ENCODE measurements around the gene EFR3B.
"Not testable (repeated sequence)": the region's sequence is repeated elsewhere in the genome, so short reads cannot be mapped to it uniquely, and the experiment has no call there.

Gene EFR3B

DNA sequence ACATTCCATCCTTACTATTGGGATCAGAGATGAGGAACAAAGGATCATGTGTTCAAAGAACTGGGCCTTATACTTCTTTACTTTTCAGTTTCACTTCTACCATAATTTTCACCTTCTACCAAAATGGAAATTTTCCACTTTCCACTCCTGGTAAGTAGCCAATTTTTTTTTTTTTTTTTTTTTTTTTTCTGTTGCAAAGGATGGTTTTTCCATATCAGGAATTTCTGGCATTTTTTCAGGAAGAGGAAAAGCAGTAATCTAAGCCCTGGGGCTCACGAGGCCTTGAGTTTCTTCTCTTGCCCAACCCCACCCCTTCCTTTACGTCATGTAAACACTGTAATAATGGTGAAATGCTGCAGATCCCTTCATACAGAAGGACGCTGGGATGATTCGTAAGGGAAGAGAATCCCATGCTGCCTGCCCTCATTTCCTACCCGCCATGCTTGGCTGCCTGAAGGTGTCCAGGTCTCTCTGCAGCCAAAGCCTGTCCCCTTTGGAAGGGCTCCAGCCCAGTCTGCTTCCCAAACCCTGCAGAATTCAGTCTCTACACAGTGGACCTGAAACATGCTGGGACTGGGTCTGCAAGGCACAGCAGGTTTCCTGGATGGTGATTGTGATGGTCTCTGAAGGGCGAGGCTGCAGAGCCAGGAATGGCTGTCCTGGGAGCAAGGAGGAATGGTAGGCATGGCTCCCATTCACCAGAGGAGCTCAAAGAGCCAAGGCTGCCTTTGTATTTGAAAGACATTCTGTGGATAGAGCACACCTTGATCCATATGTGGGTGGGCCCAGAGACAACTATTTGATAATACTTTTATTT is 57.0 kb downstream of the EFR3B start:
- Histone ChIP-seq H3K4me1 (ENCODE audit: control insufficient read depth in 1 of 2, insufficient read depth in 1 of 2, low read depth in 1 of 2, low read length in 1 of 2) (peaks cover 4% of the 10 kb centered on the region in 2 experiments), H3K27me3 (no peaks in the 10 kb centered on the region), H3K36me3 (no peaks in the 10 kb centered on the region), H3K27ac (no peak overlapping the region), H3K4me3 (ENCODE audit: low read depth in 1 of 2, low read length in 1 of 2) (no peak overlapping the region), H3K9me3 (no peaks in the 10 kb centered on the region)
- TF ChIP-seq, protein P1, sequence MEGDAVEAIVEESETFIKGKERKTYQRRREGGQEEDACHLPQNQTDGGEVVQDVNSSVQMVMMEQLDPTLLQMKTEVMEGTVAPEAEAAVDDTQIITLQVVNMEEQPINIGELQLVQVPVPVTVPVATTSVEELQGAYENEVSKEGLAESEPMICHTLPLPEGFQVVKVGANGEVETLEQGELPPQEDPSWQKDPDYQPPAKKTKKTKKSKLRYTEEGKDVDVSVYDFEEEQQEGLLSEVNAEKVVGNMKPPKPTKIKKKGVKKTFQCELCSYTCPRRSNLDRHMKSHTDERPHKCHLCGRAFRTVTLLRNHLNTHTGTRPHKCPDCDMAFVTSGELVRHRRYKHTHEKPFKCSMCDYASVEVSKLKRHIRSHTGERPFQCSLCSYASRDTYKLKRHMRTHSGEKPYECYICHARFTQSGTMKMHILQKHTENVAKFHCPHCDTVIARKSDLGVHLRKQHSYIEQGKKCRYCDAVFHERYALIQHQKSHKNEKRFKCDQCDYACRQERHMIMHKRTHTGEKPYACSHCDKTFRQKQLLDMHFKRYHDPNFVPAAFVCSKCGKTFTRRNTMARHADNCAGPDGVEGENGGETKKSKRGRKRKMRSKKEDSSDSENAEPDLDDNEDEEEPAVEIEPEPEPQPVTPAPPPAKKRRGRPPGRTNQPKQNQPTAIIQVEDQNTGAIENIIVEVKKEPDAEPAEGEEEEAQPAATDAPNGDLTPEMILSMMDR (IDR thresholded peaks at IDR 0.05) = no peak

DNA sequence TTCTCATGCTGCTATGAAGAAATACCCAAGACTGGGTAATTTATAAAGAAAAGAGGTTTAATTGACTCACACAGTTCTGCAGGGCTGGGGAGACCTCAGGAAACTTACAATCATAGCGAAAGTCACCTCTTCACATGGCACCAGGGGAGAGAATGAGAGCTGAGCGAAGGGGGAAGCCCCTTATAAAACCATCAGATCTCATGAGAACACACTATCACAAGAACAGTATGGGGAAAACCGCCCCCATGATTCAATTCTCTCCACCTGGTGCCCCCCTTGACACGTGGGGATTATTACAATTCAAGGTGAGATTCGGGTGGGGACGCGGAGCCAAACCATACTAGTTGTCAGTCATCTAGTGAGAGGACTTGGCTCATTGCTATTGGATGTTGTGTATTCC is 60.5 kb downstream of the EFR3B start:
- not testable (repeated sequence) for H3K27ac ChIP-seq; H3K9me3 ChIP-seq; H3K4me3 ChIP-seq (ENCODE audit: low read depth in 1 of 2, low read length in 1 of 2); H3K27me3 ChIP-seq; H3K4me1 ChIP-seq (ENCODE audit: control insufficient read depth in 1 of 2, insufficient read depth in 1 of 2, low read depth in 1 of 2, low read length in 1 of 2); H3K36me3 ChIP-seq

DNA sequence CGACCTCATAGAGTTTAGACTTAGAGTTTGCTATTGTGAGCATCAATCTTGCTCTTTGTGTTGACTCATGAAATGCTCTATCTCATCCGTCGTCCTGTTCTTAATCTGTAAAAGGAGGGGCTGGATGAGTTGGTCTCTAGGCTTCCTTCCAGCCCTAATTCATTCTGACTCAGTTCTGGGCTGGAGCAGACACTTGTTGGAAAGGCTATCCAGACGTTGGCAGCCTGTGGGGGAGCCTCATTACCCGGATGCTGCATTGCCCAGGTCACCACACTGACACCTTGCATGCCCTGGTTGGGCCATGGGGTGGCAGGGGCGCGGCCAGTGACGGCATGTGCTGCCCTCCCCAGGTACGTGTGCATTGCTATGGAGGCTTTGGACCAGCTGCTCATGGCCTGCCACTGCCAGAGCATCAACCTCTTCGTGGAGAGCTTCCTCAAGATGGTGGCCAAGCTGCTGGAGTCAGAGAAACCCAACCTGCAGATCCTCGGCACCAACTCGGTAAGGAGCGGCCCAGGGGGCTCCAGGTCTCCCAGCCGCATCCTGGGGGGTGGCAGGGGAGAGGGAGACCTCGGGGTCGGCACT is 61.5 kb downstream of the EFR3B start:
- TF ChIP-seq, protein P1 (IDR thresholded peaks at IDR 0.05) = no peak

GRCh38 chr2:25104736-25105135 is 62.9 kb downstream of the EFR3B start:
- Histone ChIP-seq H3K27me3 (no peaks in the 10 kb centered on the region), H3K9me3 (no peaks in the 10 kb centered on the region), H3K4me1 (ENCODE audit: control insufficient read depth in 1 of 2, insufficient read depth in 1 of 2, low read depth in 1 of 2, low read length in 1 of 2) (no peaks in the 10 kb centered on the region), H3K36me3 (no peaks in the 10 kb centered on the region), H3K27ac (no peak overlapping the region), H3K4me3 (ENCODE audit: low read depth in 1 of 2, low read length in 1 of 2) (no peak overlapping the region)
- TF ChIP-seq, protein P1 (IDR thresholded peaks at IDR 0.05) = no peak

More for the DNA sequence above, 61.5 kb downstream of the EFR3B start:
- Histone ChIP-seq H3K4me3 (ENCODE audit: low read depth in 1 of 2, low read length in 1 of 2) (no peak overlapping the region), H3K36me3 (no peaks in the 10 kb centered on the region), H3K27me3 (no peaks in the 10 kb centered on the region), H3K4me1 (ENCODE audit: control insufficient read depth in 1 of 2, insufficient read depth in 1 of 2, low read depth in 1 of 2, low read length in 1 of 2) (peaks cover 4% of the 10 kb centered on the region in 2 experiments), H3K27ac (no peak overlapping the region), H3K9me3 (no peaks in the 10 kb centered on the region)

DNA sequence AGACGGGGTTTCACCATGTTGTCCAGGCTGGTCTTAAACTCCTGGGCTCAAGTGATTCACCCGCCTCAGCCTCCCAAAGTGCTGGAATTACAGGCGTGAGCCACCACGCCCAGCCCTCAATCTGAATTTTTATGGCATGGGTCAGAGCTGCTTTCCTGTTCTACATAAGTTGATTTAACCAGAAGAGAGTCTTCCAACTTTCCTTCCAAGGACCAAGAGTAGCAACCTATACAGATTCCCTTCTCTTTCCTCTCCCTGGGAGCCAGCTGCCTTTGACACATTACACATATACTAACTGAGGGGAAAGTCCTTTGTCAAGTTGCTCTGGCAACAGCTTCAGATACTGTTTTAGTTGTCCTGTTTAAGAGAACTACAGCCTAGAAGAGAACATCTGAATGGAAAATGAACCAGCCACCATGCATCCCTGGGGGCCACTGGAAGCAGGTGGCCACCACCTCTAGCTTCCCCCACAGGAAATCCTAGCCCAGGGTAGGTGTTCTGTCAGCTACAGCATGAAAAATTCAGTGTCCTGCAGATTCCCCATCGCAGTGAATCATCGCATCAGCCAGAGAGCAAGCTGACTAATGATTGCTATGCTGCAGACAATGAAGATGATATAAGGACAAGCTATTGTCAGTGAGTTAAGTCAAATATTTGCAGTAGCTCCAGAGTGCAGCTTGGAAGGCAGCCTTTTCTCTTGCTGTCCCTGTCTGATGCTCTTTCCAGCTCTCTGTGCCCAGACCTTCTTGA is 63.6 kb downstream of the EFR3B start:
- no peaks in the 10 kb centered on the region for H3K9me3 ChIP-seq
- no peak overlapping the region for H3K27ac ChIP-seq
- no peak overlapping the region for H3K4me3 ChIP-seq (ENCODE audit: low read depth in 1 of 2, low read length in 1 of 2)
- no peaks in the 10 kb centered on the region for H3K36me3 ChIP-seq
- TF ChIP-seq, protein P1 (IDR thresholded peaks at IDR 0.05) = no peak
- no peaks in the 10 kb centered on the region for H3K27me3 ChIP-seq
- no peaks in the 10 kb centered on the region for H3K4me1 ChIP-seq (ENCODE audit: control insufficient read depth in 1 of 2, insufficient read depth in 1 of 2, low read depth in 1 of 2, low read length in 1 of 2)

GRCh38 chr2:25109822-25110221 is 67.9 kb downstream of the EFR3B start:
- TF ChIP-seq, protein P1 (IDR thresholded peaks at IDR 0.05) = no peak
- no peaks in the 10 kb centered on the region for H3K27me3 ChIP-seq
- no peaks in the 10 kb centered on the region for H3K36me3 ChIP-seq
- no peak overlapping the region for H3K27ac ChIP-seq
- no peaks in the 10 kb centered on the region for H3K4me1 ChIP-seq (ENCODE audit: control insufficient read depth in 1 of 2, insufficient read depth in 1 of 2, low read depth in 1 of 2, low read length in 1 of 2)
- no peak overlapping the region for H3K4me3 ChIP-seq (ENCODE audit: low read depth in 1 of 2, low read length in 1 of 2)
- H3K9me3 ChIP-seq = no peaks in the 10 kb centered on the region

All from neutrophil (primary cell).